Stimulated activated CD8-positive, alpha-beta memory T cell treated with anti-CD3 and anti-CD28 coated beads, Interleukin-4, amount 100 ng/mL, for 48 hours (primary cell): Measurements from ENCODE around the gene GGT1.
"Not testable (repeated sequence)": the region's sequence is repeated elsewhere in the genome, so short reads cannot be mapped to it uniquely, and the experiment has no call there.

Experiments
- DNase-seq: peaks from one replicate; pipeline ENCODE4 v3.0.0-alpha.2; 2020

Gene GGT1

DNA sequence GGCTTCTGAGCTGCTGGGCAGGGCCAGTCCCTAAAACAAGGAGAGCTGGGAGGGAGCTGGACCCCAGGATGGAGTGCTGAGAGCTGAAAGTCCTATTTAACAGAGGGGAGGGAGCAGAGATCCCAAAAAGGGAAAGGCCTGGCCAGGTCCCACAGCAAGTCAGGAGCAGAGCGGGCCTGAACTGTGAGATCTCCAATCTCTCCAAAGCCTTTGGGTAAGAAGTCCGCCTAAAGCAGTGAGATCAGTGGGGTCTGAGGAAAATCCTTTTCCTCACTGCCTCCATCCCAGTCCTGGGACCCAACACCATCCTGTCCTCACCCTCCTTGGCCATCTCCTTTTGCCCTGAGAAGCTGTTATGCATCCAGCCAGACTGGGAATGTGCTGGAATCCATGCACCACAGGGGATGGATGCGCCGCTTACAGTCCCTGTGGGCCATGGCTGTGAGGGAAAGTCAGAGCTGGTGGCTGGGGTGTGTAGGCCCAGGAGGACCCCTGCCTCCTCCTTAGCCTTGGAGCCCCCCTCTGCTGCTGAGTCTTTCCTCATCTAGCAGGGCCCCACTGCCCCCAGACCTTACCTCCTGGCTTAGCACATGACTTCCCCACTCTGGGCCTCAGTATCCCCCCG, 18.7 kb upstream of the GGT1 start:
- DNase-seq: no peak

DNA sequence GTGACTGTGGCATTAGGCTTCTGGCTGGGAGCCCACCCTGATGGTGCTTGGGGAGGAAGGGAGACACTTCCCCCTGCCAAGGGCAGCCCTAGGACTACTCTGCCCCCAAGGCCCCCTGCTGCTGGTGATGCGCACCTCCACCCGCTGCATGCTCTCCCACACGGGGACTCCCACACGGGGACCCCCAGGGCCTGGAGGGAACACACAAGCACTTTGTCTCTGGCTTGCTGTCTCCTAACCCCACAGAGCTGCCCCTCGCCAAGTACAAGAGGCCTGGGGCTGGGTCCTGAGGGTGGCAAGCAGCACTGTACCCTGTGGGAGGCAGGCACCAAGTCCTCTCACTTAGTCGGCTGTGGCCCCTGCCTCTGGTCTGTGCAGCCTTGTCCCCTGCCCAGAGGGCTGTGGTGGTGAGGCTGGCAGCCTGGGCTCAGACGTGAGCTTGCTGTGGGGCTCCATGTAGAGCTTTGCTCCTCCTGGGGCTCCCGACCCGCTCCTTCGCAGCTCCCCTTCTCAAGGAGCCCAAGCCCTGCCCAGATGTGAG, 18.1 kb upstream of the GGT1 start:
- DNase-seq: no peak

DNA sequence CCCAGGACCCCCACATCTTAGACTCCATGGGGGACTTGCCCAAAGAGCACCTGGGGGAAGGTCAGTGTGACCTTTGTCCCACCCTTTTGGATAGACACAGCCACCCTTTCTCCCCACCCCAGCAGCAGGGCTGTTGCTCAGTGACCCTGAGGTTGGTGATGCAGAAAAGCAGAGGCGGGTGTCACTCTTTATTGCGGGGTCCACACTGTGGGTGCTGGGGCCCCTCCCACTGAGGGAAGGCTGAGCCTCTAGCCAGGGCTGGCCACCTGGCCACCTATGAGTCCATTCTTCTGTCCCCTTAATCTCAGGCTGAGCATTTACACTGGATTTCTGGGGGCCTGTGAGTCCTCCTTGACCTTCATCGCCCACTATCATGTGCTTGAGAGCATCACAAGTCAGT, 17.5 kb upstream of the GGT1 start:
- no peak for DNase-seq

DNA sequence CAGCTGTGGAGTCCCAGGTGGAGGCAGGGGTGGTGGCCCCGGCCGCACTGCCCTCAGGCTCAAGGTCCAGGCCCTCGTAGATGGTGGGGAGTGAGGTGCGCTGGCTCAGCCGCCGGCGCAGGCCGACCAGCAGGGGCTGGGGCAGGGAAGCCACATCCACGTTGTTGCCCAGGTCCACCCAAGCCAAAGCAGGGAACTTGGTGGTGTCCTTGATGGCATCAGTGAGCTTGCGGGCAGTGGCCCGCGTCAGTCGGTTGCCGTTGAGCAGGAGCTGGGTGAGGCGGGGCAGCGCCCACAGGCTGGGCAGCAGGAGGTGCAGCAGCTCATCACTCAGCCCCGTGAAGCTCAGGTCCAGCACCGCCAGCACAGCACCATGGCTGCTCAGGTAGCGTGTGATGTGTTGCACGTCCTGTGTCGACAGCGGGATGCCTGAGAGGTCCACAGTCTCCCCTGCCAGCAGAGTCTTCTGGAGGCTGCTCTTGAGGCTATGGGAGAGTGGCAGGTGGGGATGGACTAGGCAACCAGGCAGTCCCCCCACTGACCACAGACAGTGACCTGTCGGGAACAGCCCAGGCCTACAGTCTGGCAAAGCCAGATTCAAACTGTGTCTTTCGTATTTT, 17.0 kb upstream of the GGT1 start:
- DNase-seq: no peak

DNA sequence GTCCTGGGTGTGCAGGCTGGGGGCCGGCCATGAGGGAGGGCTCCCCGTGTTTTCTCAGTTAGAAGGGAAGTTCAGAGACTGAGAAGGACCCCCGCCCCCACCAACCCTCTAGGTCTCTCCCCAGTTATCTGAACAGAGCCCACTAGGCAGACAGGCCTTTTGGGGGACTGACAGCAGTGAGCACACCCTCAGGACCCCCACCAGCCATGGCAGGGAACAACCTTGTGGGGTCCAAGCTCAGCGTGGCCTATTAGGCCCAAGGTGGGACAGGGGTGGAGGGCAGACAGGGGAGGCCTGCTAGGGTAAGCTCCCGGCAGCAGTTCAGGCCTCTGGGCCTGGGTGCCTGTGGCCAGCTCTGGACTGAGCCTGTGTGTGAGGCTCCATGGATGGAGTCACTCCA, 15.7 kb upstream of the GGT1 start:
- no peak for DNase-seq

DNA sequence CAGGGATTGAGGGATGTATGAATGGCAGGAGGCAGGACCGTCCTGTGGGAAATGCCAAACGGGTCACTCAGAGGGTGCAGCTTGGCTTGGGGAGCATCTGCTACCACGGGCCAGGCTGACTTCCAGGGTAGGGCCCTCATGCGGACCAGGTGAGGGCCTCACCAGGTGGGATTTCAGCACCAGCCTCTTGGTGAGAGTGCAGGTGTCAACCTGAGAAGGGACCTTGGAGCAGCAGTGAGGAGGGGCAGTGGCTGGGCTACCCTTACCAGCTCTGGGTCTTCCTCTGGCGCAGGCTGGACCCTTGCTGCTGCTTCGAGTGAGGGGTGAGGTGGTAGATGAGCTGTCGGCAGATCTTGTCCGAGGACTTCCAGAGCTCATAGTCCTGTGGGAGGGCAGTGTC, 15.0 kb upstream of the GGT1 start:
- no peak for DNase-seq

DNA sequence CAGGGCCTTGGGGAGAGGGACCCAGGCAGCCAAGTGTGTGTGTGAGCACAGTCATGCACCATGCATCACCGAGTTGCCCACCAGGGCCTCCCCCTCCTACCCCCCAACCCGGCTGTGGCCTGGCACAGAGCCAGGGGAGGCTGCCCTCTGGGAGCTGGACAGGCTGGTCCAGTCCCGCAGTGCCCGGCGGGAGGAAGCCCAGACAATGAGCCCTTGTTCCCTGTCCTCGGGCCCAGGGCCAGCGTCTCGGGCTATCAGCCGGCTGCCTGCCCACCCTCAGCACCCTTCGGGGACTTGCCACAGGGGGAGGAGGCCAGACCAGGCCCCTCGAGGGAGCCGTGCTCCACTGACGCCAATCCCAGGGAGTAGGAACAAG, 14.6 kb upstream of the GGT1 start:
- DNase-seq: no peak

DNA sequence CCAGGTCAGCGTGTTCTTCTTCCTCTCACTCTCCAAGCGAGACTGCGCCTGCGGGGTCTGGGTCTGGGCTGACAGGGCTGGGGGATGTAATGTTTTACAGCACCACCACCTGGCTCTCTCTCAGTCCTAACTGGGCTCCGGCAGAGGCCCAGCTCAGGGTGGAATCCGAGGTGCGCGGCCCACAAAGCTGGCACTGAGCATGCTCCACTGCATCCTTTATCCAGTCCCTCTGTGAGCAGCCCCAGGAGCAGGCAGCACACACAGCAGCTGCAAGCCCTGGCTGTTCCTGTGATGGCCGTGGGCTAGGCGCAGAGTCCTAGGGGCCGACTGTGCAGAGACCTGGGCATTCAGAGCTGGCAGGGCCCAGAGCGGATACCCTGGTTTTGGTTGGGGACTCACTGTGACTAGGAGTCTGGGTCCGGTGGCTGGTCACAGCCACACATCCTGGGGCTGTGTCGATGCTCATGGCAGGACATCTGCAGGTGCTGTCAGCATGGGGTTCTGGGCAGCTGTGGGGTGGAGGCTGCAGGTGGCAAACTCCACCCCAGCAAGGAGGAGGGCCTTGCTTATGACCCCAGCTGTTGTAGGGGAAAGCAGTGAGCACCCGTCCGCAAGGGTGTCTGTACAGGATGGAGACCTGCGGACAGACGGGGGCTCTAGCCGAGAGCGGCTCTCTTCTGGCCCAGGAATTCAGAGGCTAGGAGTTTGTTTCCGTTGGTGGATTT, 14.1 kb upstream of the GGT1 start:
- DNase-seq: no peak

DNA sequence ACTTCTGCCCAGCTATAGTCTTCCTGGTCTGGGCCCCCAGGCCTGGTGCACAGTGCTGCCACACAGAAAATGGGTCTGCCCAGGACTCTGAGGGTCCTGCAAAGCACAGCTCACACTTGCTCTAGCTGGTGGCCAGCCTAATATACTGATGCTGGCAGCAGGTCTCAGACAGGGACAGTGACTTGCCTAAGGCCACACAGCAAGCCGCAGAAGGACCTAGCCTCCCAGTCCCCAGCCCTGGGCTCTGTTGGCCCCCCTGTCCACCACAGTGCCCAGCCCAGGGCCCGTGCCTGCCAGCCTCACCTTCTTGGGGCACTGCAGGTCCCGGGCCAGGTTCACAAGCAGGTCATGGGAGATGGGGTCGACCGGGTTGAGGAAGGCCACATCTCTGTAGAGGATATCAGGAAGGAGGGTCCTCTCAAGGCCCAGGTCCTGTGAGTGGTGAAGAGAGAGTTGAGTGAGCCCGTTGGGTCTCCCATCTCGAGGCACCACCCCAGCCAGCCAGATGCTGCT, 13.4 kb upstream of the GGT1 start:
- no peak for DNase-seq

DNA sequence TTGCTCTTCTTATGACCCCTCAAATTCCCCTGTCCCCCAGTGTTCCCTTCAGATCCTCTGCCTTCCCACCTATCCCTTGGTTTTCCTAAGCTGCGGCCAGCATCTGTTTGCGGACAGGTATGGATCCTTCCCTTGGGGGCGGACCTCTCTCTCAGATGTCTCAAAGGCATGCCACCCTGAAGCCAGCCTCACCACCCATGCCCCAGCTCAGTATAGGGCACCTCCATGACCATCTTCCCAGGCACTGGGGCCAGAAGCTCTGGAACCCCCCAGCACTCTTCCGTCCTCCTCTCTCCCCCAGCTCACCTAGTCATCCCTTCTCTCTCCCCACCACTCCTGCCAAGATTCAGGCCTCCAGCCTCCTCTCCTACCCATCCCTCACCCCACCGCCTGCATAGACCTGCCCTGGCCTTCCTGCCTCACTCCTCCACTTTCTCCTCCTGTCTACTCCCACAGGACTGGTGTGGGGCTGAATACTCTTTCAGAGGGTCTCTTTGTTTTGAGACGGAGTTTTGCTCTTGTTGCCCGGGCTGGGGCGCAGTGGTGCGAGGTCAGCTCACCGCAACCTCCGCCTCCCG, 12.3 kb upstream of the GGT1 start:
- no peak for DNase-seq

DNA sequence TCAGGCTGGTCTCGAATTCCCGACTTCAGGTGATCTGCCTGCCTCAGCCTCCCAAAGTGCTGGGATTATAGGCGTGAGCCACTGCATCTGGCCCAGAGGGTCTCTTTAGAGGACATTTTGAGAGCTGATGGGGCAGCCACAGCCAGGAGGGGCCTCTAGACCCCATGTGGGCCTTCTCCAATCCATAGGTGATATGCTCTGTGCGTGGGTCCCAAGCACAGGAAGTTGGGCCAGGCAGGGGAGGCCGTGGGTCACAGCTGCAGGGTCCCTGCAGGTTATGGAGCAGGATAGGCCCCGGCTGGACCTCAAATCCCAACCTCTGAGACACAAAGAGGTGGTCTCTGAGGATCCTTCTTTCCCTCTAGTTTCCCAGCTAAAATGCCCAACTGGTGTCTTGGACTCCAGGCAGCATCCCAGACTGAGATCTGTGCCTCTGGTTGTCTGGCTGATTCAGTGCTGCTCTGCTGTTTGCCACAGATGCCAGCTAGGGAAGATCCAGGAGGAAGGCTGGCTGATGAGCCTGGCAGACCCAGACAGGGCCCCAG, 11.6 kb upstream of the GGT1 start:
- DNase-seq: no peak

DNA sequence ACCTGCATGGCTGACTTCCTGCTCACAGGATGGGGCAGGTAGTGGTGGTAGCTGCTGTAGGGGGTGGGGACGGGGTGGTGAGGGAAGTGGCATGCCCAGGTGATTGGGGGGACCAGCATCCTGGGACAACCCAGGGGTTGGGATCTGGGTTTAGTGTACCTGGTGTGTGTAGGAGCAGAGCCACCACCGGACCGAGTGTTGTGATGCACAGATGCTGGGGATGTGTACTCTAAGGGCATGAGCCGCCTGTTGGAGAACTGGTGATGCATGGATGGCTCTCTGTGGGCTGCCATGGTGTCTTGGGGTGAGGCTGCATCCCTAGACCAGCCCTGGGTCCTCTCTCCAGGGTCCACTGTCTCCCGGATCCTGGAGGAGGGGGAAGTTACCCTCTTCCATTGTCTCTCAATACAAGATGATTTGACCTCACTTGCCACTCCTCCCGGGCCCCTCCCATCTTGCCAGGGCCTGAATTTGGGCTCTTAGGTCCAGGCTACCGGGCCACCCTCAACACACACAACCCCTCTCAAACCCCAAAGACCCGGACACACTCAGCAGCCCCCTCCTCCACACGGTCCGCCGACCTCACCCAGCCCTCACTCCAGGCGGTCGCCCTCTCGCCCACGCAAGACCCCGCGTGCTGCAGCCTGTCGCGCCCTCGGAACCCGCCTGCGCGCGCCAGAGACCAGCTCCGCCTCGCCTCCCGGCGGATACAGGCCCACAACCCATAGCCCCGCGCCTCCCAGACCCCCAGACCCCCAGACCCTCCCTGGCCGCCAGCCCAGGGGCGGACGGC, 10.7 kb upstream of the GGT1 start:
- DNase-seq: peak; percentile 35

DNA sequence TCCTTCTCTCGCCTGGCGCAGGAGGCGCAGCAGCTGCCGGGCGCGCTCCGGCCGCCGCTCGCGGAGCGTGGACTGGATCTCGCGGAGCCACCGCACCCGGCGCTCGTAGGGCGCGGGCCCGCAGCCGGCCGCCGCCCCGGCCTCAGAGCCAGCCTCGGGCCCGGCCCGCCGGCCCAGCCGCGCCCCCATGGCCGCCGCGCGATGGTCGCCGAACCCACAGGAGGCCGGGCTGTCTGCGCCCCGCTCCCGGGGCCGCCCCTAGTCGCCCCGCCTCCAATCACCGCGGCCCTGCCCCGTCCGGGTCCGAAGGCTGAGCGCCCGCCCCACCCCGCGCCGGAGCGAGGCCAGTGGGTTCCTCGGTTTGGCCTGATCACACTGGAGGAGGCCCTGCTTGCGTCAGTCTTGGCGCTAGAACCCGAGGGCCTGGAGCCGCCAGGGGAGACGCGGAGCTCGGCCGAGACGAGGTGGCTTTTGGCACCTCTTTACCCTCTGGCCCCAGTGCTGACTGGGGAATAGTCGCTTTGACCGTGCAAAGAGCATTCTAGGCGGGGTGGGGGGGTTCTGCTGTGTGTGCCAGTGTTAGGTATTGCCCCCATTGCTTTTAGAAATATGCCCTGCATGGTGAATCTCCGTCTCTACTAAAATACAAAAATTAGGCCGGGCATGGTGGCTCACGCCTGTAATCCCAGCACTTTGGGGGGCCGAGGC, 10.0 kb upstream of the GGT1 start, which contains the start of gene LRRC75B:
Gene LRRC75B, minus strand, starts transcription at position 223 of the 708 bp plus-strand sequence. Its CDS starts 34 bp downstream, at position 189.
- DNase-seq: peak; percentile 76

DNA sequence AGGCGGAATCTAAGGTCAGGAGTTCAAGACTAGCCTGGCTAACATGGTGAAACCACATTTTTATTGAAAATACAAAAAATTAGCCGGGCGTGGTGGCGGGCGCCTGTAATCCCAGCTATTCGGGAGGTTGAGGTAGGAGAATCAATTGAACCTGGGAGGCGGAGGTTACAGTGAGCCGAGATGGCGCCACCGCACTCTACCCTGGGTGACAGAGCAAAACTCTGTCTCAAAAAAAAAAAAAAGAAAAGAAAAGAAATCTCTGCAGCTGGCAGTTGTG, 9.5 kb upstream of the GGT1 start:
- DNase-seq: not testable (repeated sequence)

DNA sequence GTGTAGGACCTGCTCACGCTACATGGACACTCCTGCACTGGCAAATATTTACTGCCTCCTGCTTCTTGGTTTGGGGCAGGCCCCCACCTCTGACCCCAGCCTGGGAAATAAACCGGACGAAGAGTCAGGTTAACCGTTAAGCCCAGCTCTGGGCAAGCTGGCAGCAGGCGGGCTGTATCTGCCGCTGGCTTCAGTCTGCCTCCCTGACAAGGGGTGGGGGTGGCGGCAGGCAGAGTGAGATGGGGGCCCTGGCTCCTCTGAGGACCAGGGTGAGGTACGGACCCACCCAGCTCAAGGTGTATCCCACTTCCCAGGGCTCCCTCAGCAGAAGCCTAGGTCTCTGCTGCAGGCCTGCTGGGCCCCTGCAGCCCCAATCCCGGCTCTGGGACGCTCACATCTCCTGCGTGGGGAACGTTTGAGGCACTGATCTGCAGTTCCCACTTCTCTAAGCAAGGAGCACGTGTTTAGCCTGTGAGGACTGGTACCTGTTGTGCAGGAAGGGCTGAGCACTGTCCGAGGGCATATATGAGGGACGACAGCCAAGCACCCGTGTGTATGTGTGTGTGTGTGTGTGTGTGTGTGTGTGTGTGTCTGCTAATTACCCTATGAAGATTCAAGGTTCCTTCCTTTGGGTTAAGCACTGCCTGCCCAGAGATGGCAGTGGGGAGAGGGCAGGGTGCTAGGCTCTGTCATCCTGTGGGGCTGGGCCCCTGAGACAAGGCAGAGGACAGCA, 9.0 kb upstream of the GGT1 start:
- DNase-seq: no peak

DNA sequence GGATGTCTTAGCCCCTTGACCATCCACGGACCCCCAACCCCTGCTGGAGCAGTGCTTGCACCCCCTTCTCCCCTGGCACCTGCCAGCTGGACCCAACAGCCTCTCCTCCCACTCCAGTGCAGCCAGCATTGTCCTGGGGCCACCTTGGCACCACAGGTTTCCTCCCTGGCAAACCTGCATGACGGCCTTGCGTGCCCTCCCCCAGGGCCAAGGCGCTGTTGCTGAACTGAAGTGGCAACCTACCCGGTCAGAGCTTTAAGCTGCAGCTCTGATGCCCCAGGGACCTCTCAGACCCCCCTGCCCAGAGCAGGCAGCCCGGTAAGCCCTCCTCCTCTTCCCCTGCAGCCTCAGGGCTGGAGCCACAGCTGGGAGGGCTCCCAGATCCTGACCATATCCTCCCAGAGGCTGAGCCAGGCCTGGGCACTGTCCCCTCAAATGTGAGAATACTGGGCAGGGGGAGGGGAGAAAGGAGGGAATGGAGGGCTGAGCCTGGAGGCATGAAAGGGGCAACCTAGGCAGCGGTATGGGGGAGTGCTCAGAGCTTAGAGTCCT, 8.3 kb upstream of the GGT1 start:
- DNase-seq: no peak

DNA sequence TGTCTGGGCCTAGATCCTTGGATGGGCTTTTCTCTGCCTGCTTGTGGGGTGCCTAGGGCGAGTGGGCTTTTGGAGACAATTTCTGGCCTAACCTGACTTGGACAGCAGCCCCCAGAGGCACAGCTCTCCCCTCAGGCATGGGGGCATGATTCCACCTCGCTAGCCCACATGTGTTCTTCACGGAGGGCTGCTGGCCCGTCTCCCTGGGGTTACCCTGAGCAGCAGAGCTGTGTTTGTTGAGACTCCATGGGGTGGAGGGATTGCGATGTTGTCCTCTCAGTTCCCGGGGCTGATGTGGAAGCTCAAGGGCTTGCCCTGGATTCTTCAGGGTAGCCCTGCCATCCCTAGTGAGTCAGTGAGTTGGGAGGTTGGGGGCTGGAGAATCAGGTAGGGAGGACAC, 7.8 kb upstream of the GGT1 start:
- no peak for DNase-seq

DNA sequence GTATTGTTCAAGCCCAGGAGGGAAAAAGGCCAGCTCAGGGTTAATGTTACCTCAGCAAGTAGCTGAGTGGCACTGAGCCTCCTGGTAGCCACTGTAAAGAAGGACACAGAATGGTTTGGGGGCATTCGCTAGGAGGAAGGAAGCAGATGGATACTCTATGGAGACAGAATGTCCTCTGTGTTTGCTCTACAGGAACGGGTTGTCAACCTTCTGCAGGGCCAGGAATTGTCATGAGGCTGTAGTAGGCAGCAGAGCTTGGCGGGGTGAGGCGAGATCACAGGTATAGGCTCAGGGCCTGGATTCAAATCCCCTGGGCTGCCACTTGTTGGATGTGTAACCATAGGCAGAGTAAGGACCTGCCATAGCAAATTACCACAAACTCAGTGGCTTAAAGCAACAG, 7.1 kb upstream of the GGT1 start:
- no peak for DNase-seq

DNA sequence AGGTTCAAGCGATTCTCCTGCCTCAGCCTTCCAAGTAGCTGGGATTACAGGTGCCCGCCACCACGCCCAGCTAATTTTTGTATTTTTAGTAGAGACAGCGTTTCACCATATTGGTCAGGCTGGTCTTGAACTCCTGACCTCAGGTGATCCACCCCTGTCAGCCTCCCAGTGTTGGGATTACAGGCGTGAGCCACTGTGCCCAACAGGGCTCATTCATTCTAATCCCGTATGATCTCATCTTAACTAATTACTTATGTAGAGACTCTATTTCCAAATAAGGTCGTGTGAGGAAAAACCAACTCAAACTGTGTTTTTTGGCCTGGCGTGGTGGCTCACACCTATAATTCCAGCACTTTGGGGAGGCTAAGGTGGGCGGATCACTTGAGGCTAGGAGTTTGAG, 5.9 kb upstream of the GGT1 start:
- not testable (repeated sequence) for DNase-seq

DNA sequence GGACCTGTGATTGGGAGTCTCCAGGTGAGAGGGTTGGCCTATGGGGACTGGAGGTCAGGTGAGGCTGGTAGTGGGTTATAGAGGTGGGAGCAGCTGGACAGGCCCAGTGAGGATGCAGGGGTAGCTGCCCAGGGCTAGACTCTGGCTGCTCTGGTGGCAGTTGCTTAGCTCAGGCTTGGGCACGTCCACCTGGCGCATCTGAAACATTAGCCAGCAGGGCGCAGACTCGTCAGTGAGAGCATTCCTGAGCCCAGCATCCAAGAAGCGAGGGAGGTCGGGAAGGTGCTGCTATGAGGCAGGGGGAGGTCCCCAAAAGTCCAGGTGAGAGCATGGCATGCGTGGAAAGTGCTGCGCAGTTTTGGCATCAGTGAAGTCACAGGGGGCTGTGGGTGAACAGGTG, 3.5 kb upstream of the GGT1 start:
- DNase-seq: no peak
